ENCODE measurements around the gene MARCHF7.

The MARCHF7 gene

DNA sequence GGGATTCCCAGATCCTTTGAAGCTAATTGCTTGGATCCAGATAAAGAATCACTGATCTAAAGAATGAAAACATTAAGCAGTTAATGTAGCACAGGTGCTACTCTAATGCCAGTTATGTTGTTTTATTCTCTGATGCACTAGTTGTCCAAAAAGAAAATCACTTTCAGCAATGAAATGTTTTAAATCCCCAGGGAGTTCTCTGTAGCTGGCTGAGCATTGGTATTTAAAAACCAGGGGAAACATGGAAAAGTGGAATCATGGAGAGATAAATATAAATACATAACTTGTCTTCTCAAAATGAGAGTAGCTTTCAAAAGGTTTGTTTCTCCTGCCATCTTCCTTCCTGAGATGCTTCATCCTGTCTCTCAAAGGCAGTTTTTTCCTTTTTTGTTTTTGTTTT is 48.0 kb downstream of the MARCHF7 start:
- Histone ChIP-seq H3K4me1 (ENCODE audit: control insufficient read depth, insufficient read depth, low read length, unreplicated experiment) (peaks cover 10% of the 10 kb centered on the region), H3K79me2 (ENCODE audit: control insufficient read depth, insufficient read depth, low read length, unreplicated experiment) (peaks cover 51% of the 10 kb centered on the region), H3K27ac (ENCODE audit: low read depth, low read length) (no peak overlapping the region), H3K4me3 (ENCODE audit: low read depth, low read length) (no peak overlapping the region), H3K36me3 (ENCODE audit: insufficient read depth, low read length) (peaks cover 47% of the 10 kb centered on the region), H3K27me3 (ENCODE audit: insufficient read depth, low read length) (no peaks in the 10 kb centered on the region), H2AFZ (ENCODE audit: low read length, unreplicated experiment) (no peak overlapping the region)

DNA sequence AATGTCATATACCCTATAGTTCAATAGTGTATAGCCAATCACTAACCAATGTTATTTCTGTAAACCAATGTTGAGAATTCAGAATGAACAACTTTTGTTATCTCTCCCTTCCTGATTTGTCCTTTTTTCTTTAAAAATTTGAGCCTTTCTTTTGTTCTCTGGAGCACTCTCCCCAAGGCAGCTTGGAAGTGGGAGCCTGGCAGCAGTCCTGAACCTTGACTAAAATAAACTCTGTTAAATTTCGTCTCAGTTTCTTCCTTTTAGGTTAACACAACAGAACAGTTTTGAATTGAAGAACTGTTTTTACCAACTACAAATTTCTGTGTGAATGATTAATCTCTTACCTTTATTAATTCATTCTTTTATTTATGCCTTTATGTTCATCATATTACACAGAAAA is 49.8 kb downstream of the MARCHF7 start:
- no peaks in the 10 kb centered on the region for H3K27me3 ChIP-seq (ENCODE audit: insufficient read depth, low read length)
- peaks cover 39% of the 10 kb centered on the region for H3K79me2 ChIP-seq (ENCODE audit: control insufficient read depth, insufficient read depth, low read length, unreplicated experiment)
- H2AFZ ChIP-seq (ENCODE audit: low read length, unreplicated experiment): no peak overlapping the region
- H3K4me1 ChIP-seq (ENCODE audit: control insufficient read depth, insufficient read depth, low read length, unreplicated experiment): peaks cover 10% of the 10 kb centered on the region
- no peak overlapping the region for H3K27ac ChIP-seq (ENCODE audit: low read depth, low read length)
- H3K4me3 ChIP-seq (ENCODE audit: low read depth, low read length): no peak overlapping the region
- H3K36me3 ChIP-seq (ENCODE audit: insufficient read depth, low read length): peaks cover 57% of the 10 kb centered on the region
